NCI-H524 (cell line): ENCODE results near the gene FXYD6.
"Not testable (repeated sequence)": the region's sequence is repeated elsewhere in the genome, so short reads cannot be mapped to it uniquely, and the experiment has no call there.

Experiments
- DNase-seq, 2 experiments: peaks; one replicate each; lab custom pipeline; 2025; lab: John Stamatoyannopoulos, UW

Gene FXYD6, protein sequence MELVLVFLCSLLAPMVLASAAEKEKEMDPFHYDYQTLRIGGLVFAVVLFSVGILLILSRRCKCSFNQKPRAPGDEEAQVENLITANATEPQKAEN

DNA sequence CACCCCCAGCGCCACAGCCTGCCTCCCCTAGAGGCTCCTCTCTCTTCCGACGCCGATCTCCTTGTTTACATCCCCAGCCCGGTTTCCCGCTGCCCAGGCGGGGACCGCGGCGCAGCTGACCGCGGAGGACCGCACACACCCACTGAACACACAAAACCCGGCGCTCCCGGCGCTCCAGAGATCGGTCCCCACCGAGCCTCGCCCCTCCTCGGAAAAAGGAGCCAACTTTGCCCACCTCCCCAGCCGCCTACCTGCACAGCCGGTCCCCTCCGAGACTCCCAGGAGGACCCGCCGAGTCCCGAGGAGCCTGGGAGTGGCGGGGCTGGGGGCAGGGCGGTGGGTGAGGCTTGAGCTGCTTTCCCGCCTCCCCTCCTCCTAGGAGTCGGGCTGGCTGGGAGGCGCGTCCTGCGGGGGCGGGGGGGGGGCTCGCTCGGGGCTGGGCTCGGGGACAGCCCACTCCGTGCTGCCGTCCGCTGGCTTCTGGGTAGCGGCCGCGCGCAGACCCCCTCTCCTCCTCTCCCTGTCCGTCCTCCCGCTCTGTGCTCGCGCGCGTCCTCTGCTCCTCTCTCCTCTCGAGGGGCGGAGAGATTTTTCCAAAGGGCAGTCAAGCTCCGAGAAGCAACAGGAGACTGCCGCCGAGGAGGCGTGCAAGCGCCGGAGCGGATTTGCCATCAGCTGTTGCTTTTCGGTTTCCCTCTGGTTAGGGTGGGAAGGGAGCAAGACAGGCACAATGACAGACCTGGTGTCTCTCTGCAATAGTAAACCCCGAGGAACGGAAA lies at the start of gene FXYD6:
Gene FXYD6, minus strand, starts transcription at position 318 of the 779 bp plus-strand sequence. CDS start 33,882 bp downstream, outside the sequence.
- DNase-seq = peak; percentile 63 to 67

DNA sequence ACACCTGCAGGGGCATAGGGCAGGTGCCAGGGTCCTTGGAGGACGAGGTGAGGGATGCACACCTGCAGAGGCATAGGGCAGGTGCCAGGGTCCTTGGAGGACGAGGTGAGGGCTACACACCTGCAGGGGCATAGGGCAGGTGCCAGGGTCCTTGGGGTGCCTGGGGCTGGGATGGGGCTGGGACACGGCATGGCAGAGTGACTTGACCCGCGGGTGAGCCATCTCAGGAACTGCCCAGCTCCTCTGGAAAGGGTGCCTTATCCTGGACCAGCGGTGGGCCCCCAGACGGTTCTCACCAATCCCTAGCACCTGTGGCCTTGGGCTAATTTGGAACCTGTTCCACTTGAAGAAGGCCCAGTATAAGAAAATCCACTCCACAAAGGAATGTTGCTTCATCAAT lies 49.7 kb upstream of the FXYD6 start:
- not testable (repeated sequence) for DNase-seq

DNA sequence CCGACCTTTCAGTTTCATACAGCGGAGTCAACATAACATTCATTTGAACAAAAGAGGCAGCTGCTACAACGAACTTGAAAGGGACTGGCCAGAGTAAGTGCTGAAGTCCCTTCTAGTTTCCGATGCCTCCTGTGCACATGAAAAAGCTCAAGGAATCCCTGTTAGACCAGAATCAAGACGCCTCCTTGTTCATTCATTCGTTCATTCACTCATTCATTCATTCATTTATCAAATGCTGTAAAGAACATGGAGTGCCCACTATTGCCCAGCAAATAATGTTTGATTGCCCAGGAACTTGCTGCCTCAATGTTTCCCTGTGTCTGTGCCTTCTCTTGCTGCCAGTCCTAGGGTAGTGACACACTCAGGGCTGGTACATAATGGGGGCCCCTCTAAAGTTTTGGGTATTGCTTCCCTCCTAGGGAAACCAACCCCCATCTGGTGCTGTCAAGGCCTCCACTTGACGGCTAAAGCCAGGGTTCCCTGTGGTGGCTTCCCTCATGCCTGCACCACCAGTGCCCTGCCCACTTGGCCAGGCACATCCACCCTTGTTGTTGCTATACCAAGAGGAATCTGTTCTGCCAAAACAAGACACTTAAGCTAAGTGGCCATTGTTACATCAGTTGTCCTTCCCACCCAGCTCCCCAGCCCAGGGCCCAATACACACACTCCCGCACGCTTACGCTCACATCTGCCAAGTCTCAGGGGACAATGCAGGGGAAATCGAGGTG lies 48.9 kb upstream of the FXYD6 start:
- no peak for DNase-seq

DNA sequence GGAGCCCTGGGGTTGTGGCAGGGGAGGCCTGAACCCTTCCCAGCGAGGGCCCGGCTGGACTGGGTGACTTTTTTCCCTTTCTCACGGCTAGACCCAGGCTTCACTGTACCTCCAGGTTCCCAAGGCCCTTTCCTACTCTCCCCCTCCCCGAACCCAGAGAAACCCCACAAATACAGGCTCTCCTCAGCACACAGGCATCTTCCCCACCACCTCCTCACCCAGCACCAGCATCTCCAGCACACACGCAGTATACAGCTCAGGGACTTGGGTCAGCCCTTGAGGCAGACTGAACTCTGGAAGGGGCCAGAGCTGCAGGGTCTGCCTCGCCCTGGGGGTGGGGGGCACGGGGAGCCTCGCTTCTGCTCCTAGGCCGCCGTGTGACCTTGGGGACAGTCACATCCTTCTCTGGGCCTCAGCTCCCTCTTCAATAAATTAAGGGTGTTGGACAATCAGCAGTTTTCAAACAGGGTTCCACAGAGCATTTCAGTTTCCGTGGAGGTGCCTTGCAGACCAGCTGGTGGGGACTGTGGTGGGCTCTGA lies 48.2 kb upstream of the FXYD6 start:
- DNase-seq = no peak

DNA sequence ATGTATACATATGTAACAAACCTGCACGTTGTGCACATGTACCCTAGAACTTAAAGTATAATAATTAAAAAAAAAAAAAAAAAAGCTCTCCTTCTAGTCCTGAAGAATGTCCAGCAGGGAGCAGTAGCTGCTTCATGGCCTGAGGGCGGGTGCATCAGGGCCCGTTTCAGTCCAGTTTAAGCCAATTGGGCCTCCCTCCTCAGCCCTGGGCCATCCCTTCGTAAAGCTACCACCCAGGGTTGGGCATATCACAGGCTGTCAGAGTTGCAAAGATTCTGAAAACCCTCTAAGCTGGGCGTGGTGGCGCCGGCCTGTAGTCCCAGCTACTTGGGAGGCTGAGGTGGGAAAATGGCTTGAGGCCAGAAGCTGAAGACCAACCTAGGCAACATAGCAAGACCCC lies 47.3 kb upstream of the FXYD6 start:
- no peak for DNase-seq

DNA sequence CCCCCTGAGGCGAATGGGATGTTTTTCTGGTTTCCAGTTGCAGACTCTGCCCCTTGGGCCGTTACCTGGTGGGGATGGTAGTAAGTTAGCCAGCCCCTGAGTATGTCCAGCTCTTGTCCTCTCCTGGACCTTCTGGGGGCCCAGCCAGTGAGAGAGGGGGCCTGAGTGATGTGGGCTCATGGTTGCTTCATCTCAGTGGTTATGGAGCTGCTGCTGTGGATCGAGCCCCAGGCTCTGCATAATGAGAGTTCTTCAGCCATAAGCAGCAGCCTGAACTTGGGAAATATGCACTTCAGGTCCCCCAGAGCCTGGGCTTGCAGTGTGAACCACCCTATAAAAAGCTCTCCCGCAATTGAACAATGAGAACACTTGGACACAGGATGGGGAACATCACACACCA lies 46.8 kb upstream of the FXYD6 start:
- no peak for DNase-seq

DNA sequence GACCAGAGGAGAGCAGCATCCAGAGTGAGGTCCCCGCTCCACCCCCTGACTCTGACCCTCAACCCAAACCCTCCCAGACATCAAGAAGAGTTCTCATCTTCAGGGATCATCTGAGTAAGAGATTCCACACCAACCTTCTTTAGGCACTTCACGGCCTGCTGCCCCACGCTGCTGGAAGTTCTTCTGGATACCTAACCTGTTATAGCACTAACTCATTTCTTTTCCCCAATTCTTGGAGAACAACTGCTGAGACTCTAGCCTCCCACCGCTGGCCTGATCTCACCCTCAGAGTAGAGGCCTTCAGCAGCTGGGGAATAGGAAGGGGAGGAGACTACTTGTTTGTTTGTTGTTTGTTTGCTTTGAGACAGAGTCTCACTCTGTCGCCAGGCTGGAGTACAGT lies 45.4 kb upstream of the FXYD6 start:
- DNase-seq = no peak

DNA sequence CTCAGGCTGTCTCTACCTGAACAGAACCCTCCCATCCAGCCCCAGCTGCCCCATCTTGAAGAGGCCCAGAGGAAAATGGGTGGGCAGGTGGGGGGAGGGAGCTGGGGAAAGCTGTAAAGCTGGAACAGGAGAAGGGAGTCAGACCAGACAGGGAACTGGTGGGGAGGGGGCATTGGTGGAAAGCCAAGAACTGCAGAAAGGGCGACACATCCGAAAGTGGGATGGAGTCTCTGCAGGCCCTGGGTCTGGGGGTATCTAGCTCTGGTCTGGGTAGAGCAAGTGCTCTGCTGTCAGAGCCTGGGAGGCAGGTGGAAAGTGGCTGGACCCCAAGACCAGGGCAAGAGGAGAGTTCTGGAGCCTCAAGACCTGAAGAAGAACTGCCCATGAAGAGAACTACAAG lies 45.0 kb upstream of the FXYD6 start:
- no peak for DNase-seq

DNA sequence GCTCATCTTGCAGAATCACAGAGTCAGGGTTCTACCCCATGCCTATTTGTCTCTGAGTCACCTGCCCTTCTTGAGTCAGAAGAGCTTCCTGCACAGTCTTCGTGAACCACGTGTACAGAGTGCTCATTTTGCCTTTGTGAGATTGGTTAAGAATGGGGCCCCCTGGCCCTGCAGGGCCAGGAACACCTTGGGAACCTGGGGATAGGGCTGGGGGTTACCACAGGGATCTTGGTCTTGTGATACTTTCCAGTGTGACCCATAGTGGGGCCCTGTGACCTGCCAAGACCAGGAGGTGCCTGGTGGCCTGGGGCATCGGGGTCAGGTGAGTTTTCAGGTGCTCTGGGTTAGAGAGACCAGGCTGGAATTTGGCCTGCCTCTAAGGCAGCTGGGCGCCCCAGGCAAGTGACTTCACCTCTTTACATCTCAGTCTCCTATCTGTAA lies 43.3 kb upstream of the FXYD6 start:
- no peak for DNase-seq

DNA sequence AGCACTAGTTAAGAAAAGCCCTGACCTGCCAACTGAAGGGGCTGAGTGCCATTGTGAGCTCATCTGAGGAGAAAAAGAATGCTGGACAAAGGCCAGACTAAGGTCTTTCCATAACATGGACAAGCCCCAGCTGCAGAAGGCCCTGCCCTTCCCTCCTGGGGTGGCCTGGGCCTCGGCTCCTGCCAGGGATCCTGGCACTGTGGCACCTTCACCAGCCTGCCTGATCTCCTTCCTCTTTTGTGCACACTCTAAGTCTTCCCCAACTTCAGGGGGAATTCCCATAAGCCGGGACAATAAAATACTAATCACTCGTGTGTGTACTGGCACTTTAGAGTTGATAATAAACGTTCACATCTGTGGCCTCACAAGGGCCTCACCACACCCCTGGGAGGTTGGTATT lies 42.9 kb upstream of the FXYD6 start:
- no peak for DNase-seq

DNA sequence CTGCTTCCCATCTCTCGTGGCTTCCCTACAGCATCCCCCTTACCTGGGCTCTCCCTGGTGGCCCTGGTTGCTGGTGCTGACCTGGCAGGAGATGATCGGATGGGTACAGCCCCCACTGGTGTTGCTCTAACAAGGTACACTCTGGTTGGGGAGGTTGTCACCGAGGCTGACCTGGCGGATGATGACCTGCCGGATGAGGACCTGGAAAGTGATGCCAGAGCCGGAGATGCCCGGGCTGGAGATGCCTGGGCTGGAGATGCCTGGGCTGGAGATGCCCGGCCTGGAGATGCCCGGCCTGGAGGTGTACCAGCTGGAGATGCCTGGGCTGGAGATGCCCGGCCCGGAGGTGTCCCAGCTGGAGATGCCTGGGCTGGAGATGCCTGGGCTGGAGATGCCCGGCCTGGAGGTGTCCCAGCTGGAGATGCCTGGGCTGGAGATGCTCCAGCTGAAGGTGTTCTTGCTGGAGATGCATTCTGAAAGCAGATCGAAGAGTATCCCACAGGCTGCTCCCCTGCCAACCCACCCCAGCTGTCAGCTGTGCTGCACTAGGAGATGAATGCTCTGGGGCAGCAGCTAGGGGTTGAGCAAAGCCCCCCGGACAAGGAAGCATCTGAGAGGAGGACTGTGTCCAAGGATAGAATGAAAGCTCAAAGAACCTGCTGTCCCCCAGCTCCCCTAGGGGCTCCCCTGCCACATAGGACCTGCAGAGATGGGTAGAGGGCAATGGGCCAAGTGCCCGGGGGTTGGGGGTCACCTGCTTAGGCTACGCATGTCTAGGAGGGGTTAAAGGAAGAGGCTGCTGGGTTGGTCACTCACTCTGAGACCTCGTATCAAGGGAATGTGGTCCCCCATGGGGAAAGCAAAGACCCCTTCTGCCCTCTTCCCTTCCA lies 42.2 kb upstream of the FXYD6 start:
- DNase-seq = no peak

DNA sequence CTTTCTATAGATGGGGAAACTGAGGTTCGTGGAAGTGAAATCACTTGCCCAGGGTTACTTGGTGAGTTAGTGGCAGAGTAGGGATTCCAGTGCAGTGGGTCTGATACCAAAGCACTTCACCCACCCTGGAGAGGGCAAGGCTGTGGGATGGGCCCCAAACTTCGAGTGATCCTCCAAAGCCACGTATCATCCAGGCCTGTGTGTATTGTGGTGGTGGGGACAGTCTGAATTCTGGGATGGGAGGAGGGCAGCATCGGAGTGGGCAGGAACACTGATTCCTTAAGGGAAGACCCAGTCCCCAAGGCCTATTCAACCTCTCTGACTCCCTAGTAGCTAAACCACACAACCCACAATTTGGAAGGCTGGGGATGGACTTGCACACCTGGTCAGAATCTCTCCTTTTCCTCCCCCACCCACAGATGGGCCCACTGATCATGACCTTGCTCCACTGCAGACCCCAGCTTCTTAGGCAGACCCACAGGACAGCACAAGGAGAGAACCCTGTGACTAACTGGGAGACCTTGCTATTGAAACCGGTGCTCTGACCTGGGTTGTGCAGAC lies 41.2 kb upstream of the FXYD6 start:
- DNase-seq = no peak

DNA sequence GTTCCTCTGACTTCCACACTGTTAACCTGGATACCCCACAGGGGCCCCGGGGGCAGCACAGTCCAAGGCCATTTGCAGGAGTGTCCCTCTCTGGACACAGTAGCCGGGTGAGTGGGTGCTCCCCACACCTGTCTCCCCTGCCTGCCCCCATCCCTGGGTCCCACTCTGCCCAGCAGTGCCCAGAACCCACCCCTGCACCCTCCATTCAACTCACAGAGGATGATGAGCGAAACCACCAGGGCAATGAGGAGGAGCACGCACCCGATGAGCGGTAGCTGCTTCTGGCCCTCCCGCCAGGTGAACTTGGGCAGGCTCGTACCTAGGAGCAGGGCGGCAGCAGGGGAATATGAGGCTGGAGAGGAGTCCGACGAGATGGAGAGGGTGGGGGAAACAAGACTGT lies 40.5 kb upstream of the FXYD6 start:
- no peak for DNase-seq

DNA sequence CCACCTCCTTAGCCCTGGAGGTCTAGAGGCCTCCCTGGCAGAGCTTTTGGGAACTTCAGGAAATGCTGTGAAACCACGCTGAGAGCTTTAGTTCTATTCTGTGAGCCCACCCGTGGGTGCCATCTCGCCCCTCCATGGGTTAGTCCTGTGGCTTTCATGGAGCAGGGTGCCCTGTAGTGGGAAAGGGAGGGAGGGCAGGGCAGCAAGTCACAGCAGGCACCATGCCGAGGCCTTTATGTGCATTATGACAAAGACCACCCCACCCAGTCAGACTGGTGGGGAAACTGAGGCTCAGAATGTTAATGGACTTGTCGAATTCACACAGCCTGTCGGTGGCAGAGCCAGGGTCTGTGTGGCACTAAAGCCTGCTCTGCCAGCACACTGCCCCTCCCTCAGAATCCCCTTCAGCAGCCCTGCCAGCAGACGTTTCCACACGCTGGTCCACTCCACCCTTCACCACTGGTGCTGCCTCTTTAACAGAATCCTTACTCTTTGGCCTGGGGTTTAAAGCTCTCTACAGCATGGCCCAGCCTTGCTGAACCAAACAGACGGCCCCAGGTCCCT lies 39.3 kb upstream of the FXYD6 start:
- DNase-seq = no peak

DNA sequence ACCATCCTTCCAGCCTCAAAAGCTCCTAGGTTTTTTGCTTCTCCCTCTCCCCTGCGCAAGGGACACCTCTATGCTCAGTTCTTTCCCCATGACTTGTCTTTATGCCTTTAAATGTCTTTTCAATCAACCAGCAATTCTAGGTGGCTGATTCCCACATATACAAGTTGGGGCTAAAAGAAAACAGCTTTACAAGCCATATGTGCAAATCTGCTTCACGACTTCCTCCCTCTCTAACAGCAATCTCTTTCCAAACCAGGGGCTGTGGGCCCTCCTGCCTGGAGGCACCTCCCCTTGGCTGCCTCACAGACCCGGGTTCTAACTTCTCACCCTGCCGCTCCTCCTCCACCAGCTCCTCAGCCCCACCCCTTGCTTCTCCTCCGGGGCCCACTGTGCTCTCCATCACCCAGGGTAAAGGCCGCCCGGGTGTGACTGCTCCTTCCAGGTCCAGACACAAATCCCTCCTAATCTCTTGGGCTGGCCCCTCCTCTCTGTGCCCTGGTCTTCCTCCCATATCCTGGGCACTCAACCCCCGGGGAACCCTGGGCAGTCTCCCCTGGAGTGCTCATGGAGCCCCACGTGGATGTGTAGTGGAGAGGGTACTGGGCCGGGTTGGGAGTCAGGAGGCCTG lies 38.6 kb upstream of the FXYD6 start:
- DNase-seq = no peak

DNA sequence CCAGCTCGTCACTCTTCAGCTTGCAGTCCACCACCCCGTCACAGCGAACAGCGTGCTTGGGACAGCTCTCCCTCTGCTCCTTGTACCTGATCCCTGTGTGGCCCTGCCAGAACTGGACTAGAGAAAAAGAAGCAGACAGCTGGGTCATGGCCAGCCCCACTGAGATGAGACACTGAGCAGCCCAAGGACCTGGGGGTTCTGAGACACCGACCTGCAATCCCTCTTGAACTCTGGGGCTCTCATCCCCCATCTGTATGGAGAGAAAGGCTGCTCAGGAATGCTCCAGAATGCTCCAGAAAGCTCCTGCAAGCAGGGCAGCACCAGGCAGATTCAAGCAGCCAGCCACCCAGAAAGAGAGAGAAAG lies 37.9 kb upstream of the FXYD6 start:
- no peak for DNase-seq

DNA sequence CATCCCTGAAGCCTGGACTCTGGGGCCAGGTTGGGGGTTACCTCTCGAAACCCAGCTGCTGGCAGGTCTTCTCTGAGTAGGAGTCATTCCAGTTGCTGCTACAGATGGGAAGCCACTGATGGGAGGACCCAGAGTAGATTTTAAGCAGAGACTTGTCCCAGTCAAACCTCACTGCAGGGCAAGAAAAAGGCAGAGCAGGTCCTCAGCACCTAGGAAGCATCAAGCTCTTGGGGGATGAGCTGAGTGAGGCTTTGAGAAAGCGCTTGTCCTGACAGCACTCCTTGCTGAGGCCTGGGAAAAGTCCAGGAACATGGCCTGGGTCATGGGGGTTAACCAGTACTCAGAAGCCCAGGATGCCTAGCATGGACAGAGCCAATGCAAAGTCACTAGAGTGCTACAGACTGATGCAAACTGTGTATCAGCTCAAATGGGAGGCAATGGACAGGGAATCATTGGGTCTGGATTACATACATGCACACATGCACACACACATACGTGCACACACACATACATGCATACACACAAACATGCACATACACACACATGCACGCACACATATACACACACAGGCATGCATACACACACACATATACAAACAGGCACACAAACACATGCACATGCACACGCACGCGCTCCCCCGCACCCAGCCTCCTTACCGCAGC lies 37.4 kb upstream of the FXYD6 start:
- no peak for DNase-seq

DNA sequence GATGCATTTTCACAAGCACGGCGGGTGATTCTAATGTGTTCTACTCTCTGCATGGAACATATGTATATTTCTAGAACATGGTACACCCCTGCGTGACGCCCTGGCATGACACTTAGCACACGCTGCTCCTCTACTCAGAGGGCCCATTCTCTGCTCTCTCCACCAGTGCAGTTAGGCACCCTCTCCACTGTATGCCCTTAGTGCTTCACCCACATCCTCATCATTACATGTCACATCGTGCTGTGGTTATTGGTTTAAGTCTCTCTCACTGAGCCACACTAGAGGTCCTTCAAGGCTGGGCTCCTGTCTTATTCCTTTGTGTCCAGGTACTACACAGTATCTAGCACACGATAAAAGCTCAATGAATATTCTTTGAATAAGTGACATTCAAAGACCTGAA lies 36.0 kb upstream of the FXYD6 start:
- no peak for DNase-seq

DNA sequence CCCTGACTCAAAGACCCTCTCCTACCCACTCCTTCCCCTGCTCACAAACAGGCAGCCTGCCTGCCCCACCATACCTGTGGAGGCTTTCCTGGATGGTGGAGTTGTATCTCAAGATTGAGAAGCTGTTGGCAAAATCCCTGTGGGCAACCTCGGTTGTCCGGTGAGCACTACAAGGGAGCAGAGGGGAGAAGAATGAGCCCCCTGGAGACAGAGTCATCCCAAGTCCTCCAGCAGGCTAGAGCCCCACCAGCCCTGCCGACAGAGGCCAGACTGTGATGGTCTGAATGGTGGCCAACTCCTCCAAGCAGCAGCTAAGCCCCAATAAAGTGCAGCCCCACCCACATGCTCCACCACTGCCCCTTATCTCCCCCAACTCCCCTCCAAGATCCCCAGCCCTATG lies 35.2 kb upstream of the FXYD6 start:
- no peak for DNase-seq

DNA sequence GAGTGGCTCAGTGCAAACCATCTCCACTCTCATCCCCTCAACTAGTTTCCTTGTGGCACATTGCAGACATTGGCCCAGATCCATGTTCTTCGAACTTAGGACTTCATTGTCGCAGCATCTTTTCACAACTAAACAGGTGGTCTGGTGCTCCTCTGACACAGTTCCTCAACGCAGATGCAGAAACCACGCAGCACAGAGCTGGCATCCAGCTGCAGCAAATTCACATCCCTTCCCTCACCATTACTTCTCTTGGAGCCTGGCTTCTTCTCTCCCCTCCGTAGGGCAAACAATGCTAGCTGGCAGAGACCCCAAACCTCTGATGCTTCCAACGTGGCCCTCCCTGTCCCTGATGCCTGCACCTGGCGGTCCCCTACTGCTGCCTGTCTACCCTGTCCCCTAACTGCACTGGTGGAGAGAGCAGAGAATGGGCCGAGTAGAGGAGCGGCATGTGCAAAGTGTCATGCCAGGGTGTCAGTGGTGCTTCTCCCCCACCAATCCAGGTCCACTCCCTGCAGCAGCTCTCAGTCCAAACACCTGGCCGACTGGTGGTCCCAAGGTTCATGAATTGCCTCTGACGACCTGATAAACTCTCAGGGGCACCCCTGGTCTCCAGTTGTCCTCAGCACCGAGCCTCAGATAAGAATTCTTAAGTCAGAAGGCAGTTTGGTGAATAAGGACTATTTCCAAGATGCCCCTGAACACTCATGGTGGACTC lies 34.6 kb upstream of the FXYD6 start:
- DNase-seq = no peak
